ENCODE data around the gene EPHA2.
"Not testable (repeated sequence)": the region's sequence is repeated elsewhere in the genome, so short reads cannot be mapped to it uniquely, and the experiment has no call there.

DNA sequence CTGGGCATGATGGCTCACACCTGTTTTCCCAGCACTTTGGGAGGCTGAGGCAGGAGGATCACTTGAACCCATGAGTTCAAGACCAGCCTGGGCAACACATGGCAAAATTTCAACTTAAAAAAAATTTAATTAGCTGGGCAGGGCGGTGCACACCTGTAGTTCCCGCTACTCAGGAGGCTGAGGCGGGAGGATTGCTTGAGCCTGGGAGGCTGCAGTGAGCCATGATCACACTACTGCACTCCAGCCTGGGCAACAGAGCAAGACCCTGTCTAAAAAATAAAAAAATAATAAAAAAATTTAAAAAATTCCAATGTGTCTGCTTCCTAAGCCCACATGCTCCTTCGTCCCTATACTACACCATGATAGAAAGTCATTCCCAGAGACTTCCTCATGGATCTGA is 40.3 kb upstream of the EPHA2 start:
- TF ChIP-seq, protein P1, sequence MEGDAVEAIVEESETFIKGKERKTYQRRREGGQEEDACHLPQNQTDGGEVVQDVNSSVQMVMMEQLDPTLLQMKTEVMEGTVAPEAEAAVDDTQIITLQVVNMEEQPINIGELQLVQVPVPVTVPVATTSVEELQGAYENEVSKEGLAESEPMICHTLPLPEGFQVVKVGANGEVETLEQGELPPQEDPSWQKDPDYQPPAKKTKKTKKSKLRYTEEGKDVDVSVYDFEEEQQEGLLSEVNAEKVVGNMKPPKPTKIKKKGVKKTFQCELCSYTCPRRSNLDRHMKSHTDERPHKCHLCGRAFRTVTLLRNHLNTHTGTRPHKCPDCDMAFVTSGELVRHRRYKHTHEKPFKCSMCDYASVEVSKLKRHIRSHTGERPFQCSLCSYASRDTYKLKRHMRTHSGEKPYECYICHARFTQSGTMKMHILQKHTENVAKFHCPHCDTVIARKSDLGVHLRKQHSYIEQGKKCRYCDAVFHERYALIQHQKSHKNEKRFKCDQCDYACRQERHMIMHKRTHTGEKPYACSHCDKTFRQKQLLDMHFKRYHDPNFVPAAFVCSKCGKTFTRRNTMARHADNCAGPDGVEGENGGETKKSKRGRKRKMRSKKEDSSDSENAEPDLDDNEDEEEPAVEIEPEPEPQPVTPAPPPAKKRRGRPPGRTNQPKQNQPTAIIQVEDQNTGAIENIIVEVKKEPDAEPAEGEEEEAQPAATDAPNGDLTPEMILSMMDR (IDR thresholded peaks at IDR 0.05; ENCODE audit: extremely low read depth in 1 of 2, insufficient read depth in 1 of 2, low read depth in 1 of 2, low read length in 2 of 2): not testable (repeated sequence)
- not testable (repeated sequence) for TF ChIP-seq POLR2A (IDR thresholded peaks at IDR 0.05; ENCODE audit: low read depth, low read length); POLR2AphosphoS5 (IDR thresholded peaks at IDR 0.05; ENCODE audit: insufficient read depth, low read depth, low read length); EZH2 (IDR thresholded peaks at IDR 0.05; ENCODE audit: borderline replicate concordance, low read depth, low read length, severe bottlenecking); JUN (IDR thresholded peaks at IDR 0.05; ENCODE audit: borderline replicate concordance, insufficient read depth, insufficient read length, low read depth); FOS (IDR thresholded peaks at IDR 0.05; ENCODE audit: borderline replicate concordance, insufficient read depth, low read length); MYC (IDR thresholded peaks at IDR 0.05; ENCODE audit: low read depth, low read length); GATA2 (IDR thresholded peaks at IDR 0.05; ENCODE audit: insufficient read depth, insufficient read length, low read depth, low read length)
- TF ChIP-seq, protein P2, sequence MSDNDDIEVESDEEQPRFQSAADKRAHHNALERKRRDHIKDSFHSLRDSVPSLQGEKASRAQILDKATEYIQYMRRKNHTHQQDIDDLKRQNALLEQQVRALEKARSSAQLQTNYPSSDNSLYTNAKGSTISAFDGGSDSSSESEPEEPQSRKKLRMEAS (IDR thresholded peaks at IDR 0.05; ENCODE audit: insufficient read depth, insufficient read length): not testable (repeated sequence)

Measured in endothelial cell of umbilical vein (primary cell).